GM12874 (cell line): ENCODE data around the gene FBXW8.

Source experiments
- TF ChIP-seq, protein P1 (sequence below): IDR thresholded peaks from 2 replicates; pipeline ENCODE4 v1.5.1; 2011; ENCODE audit warnings: low read depth, mild to moderate bottlenecking, control low read depth, low read length, moderate library complexity; ENCODE audit not compliant: insufficient read depth

The FBXW8 gene

DNA sequence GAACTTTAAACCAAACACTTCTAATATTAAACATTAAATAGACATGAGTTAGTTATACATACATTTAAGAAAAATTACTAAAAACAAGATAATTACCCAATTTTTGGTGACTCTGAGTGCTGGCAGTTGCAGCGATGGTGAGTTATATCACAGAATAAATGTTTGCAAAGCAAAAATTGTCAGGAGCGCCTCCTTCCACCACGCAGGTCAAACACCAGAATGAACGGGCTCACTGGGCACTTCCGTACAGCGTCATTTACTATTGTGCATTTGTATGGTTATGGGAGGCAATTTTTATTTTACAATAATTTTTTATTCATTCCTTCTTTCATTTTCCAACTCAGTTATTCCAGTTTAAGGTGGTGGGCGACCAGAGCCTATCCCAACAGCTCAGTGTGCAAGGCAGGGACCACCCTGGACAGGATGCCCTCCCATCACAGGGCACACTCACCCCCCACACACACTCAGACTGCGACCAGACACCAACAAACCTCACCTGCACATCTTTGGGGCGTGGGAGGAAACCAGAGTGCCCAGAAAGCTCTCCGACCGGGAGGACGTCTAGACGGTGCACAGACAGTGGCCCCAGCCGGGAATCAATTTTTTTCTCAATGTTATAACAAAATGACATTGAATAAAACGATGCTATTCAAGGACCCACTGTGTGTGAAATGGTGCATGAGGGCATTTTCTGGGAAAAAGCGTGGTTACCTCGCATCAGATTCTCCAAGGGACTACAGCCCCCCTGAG is 121.3 kb downstream of the FBXW8 start:
- TF ChIP-seq, protein P1, sequence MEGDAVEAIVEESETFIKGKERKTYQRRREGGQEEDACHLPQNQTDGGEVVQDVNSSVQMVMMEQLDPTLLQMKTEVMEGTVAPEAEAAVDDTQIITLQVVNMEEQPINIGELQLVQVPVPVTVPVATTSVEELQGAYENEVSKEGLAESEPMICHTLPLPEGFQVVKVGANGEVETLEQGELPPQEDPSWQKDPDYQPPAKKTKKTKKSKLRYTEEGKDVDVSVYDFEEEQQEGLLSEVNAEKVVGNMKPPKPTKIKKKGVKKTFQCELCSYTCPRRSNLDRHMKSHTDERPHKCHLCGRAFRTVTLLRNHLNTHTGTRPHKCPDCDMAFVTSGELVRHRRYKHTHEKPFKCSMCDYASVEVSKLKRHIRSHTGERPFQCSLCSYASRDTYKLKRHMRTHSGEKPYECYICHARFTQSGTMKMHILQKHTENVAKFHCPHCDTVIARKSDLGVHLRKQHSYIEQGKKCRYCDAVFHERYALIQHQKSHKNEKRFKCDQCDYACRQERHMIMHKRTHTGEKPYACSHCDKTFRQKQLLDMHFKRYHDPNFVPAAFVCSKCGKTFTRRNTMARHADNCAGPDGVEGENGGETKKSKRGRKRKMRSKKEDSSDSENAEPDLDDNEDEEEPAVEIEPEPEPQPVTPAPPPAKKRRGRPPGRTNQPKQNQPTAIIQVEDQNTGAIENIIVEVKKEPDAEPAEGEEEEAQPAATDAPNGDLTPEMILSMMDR, result no peak

DNA sequence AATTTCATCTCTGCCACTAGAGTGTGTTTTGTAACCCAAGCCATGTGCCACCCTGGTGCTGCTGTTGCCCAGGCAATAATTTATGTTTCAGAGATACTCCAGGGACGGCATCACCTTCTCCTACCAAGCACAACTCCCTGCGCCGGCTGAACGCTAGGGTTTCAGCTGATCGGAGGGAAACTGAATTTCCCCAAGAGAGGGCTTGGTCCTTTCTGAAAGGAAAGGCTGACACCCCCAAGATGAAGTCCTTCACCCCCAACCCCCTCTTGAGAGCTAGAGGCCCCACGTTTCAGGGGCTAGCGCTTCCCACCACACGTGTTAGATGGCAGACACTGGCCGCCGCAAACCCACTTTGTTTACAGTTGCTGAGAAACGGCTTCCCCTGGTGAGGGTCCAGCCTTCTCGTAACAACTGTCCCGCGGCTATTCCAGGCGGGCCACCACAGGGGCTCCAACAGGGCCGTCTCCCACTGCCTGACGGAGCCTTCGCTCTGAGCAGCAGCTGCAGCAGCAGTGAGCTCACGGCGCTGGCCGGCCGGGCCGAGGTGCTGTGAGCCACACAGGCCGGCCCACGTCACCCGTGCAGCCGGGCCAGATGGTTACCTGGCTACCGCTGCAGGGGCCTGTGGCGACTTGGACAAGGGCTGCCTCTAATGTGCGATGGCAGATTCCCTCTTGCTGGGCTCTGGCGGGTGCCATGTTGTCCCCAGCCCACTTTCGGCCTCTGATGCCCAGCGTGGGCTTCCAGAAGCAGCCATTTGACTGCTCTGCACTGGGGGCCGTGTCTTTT is 122.0 kb downstream of the FBXW8 start:
- TF ChIP-seq, protein P1, result no peak

GRCh38 chr12:117033382-117034221 is 122.9 kb downstream of the FBXW8 start:
- TF ChIP-seq, protein P1, result no peak

- TF ChIP-seq, protein P1, result no peak
Measured at GRCh38 chr12:117034249-117034648, 123.5 kb downstream of the FBXW8 start.

GRCh38 chr12:117034701-117035151 is 124.0 kb downstream of the FBXW8 start:
- TF ChIP-seq, protein P1, result no peak

GRCh38 chr12:117035287-117035686 is 124.5 kb downstream of the FBXW8 start:
- TF ChIP-seq, protein P1, result no peak

DNA sequence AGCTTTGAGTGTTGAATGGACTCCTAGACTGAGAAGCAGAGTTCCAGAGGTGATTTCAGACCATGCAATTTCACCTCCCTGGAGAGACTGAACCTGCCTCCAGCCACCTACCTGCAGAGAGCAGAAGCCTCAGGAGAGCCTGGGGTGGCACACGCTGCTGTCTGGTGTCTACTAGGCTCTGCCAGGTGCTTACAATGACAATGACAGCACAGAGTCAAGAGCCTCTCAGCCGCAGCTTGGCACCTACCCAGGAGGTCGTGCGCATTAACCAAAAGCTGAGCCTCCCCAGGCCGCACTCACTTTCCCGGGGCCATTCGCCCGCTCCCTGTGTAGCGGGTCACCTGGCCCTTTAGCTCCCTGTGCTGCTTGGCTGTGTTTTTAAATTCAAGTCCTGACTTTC is 125.3 kb downstream of the FBXW8 start:
- TF ChIP-seq, protein P1, result no peak
